SU-DHL-6 (cell line): ENCODE data around the gene OBP2A.

Experiments used
- CTCF ChIP-seq: fragments of 200-600 bp; sonication (generic); IDR thresholded peaks from one replicate; pipeline ENCODE4 v1.5.1; 2017; ENCODE audit warnings: antibody characterized with exemption, mild to moderate bottlenecking, low read length, moderate library complexity; ENCODE audit not compliant: insufficient read depth, poor library complexity, severe bottlenecking
- EZH2phosphoT487 ChIP-seq: fragments of 200-600 bp; sonication (generic), shearing (Covaris generic); conservative IDR thresholded peaks from 2 replicates; pipeline ENCODE4 v1.6.1; 2018; ENCODE audit warnings: mild to moderate bottlenecking, antibody characterized with exemption, low read length, moderate library complexity, mixed read lengths

GRCh38 chr9:135515083-135515951 is 30.6 kb upstream of the OBP2A start:
- TF ChIP-seq CTCF (no peak), EZH2phosphoT487 (no peak)
